Inflammatory macrophage treated with lipopolysaccharide for 1 hour (primary cell): ENCODE results near the gene CLK3.
"Not testable (repeated sequence)": the region's sequence is repeated elsewhere in the genome, so short reads cannot be mapped to it uniquely, and the experiment has no call there.

ENCODE experiments used
- DNase-seq, 2 donors: peaks; one replicate each; pipeline ENCODE4 v3.0.0-alpha.2; 2020 to 2022

Gene CLK3

DNA sequence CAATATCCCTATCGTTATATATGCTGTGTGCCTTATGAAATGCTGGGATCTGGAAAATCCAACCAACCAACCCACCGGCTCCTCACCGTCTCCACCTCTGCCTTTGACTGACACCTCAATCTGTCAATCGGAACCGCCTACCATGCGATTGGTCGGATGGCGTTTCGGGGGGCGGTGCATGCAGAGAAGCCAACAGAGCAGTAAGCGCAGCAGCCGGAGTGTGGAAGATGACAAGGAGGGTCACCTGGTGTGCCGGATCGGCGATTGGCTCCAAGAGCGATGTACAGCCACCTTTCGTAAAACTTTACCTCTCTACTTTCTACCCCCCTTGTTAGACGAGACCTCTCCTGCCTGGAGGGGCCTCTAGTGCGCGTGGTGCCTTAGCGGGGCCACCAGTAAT, 6.3 kb downstream of the CLK3 start:
- no peak for DNase-seq

DNA sequence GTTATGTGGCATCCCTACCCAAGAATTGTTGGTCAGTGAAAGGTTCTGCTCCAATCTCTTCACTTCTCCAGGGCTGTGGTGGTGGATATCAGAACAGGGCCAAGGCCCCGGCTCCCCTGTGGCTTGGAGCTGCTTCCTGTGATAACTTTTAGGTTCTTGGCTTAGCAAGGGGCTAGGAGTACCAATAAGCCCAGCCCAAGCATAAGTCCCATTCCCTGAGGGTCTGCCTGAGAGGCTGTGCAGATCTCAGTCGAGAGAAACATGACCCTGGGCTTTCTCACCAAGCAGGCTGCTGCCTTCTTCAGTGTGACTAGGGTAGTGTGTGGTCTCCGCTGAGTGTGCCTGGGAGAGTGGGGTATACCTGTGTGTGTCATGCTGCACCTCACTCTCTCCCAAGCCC, 7.1 kb downstream of the CLK3 start:
- DNase-seq: no peak

- no peak for DNase-seq
Observed at GRCh38 chr15:74624020-74624602, 8.5 kb downstream of the CLK3 start.

- no peak for DNase-seq
Observed at GRCh38 chr15:74625693-74626092, 10.1 kb downstream of the CLK3 start.

DNA sequence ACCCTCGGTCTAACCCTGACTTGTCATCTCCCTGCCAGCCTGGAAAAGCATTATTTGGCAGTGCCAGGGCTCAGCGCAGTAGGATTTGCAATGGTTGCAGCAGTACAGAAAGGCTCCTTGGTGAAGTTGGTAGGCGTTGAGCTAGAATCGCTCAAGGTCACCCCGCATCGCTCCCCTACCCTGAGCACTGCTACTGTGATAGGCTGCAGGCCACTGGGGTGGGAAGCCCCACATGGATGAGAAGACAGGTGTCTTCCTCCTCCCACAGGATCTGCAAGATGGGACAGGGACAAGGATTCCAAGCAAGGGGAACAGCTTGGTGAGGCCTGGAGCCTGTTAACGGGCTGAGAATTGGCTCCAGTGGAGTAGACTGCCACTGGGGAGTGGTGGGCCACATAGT, 10.7 kb downstream of the CLK3 start:
- DNase-seq: no peak

- peak in 1 of 2 donors; percentile 11 for DNase-seq
Observed at GRCh38 chr15:74626752-74627692, 11.4 kb downstream of the CLK3 start.

DNA sequence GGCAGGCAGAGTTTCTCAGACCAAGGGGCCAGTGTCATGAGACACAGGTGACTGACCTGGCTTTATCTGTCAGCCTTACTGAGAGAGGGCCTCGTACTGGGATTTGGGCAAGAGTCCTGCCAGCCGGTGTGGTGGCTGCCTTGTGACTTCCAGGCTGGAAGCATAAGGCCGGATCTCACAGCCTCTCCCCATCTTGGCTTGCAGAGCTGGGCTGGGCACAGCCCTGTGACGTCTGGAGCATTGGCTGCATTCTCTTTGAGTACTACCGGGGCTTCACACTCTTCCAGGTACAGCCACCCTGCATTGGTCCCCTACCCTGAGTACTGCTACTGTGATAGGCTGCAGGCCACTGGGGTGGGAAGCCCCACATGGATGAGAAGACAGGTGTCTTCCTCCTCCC, 12.1 kb downstream of the CLK3 start:
- DNase-seq: no peak

GRCh38 chr15:74628199-74628598, 12.6 kb downstream of the CLK3 start:
- no peak for DNase-seq

GRCh38 chr15:74628949-74629348, 13.3 kb downstream of the CLK3 start:
- no peak for DNase-seq

- not testable (repeated sequence) for DNase-seq
Observed at GRCh38 chr15:74629696-74630095, 14.1 kb downstream of the CLK3 start.

- DNase-seq: peak in 1 of 2 donors; percentile 23
Observed at GRCh38 chr15:74630284-74631086, 14.8 kb downstream of the CLK3 start.

GRCh38 chr15:74631087-74631385, 15.4 kb downstream of the CLK3 start:
- no peak for DNase-seq

DNA sequence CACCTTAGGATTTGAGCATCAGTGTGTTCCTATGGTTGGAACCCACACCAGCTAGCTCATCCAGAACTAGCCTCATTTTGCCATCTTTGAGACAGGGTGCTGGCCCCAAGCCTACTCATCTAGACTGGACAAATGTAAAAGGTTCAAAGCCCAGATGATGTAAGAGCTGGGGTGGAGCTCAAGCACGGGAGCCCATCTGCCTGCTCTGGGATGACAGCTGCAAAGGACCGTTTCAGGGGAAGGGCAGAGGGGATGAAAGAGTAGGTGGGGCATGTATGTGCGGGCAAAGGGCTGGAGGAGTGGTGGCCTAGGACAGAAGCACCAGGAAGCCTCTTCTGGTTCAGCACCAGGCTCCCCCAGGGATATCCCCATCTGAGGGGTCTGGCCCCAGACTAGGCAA, 15.8 kb downstream of the CLK3 start:
- DNase-seq: no peak

GRCh38 chr15:74631935-74632560, 16.4 kb downstream of the CLK3 start:
- peak; percentile 31 to 68 for DNase-seq

GRCh38 chr15:74632601-74633000, 17.0 kb downstream of the CLK3 start:
- DNase-seq: no peak

DNA sequence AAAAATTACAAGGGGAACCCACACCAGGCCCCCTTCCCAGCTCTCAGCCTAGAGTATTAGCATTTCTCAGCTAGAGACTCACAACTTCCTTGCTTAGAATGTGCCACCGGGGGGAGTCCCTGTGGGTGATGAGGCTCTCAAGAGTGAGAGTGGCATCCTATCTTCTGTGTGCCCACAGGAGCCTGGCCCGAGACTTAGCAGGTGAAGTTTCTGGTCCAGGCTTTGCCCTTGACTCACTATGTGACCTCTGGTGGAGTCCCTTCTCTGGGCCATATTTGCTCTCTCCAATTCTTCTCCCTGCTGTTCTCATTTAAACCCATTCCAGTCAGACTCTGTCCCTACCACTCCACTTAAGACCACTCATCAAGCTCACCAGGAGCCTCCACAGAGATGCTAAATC, 18.1 kb downstream of the CLK3 start:
- no peak for DNase-seq

- DNase-seq: peak; percentile 42 to 88
Observed at GRCh38 chr15:74635228-74635627, 19.6 kb downstream of the CLK3 start.

DNA sequence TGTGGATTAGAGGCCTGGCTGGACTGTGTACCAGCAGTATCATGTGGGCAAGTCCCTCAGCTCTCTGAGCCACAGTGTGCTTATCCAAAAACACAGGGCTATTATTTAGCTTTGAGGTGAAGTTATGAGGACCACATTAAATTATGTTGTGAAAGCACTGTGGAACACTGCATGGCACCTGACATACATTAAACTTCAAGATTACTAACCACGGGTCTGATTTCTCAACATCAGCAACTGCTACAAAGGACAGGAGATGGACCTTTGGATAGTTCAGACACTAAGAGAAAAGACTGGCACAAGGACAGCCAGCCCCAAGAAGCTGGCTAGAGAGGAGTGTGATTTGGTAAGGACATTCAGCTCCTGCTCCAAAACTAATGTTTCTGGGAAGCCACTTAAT, 21.3 kb downstream of the CLK3 start:
- DNase-seq: no peak

DNA sequence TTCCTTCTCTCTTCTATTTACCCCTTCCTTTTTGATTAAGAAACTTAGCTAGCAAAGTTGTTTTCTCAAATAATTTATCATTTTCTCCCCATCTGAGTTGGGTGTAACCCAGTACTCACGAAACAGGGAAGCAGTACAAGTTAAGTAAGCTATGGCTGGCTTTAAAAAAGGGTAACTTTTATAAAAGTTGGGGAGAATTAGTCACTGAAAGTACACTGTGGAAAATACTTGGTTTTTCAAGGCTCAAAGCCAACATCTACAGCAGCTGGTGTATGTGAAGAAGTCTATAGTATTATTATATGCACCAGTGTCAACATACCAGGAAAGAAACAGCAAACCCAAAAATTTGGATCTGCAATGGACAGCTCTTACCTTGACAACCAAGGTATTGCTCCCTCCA, 25.5 kb downstream of the CLK3 start:
- DNase-seq: no peak

GRCh38 chr15:74642348-74642733, 26.7 kb downstream of the CLK3 start:
- DNase-seq: no peak

GRCh38 chr15:74642734-74643664, 27.4 kb downstream of the CLK3 start:
- DNase-seq: no peak

- no peak for DNase-seq
Observed at GRCh38 chr15:74643665-74644204, 28.1 kb downstream of the CLK3 start.
